Stimulated activated naive CD8-positive, alpha-beta T cell treated with anti-CD3 and anti-CD28 coated beads, Interleukin-15, Interleukin-2, amounts not matched to agents 100 ng/mL and 50 ng/mL, for 24 hours (primary cell): ENCODE results near the gene LUC7L.
"Not testable (repeated sequence)": the region's sequence is repeated elsewhere in the genome, so short reads cannot be mapped to it uniquely, and the experiment has no call there.

Source experiments
- H3K27ac Mint-ChIP-seq: one replicate; pipeline ENCODE4 v1.8.0; 2021; ENCODE audit warnings: mild to moderate bottlenecking, mixed read lengths
- H3K27me3 Mint-ChIP-seq: one replicate; pipeline ENCODE4 v1.8.0; 2021; ENCODE audit warnings: mixed read lengths
- H3K36me3 Mint-ChIP-seq: one replicate; pipeline ENCODE4 v1.8.0; 2021; ENCODE audit warnings: low read depth, mixed read lengths
- H3K4me1 Mint-ChIP-seq: one replicate; pipeline ENCODE4 v1.8.0; 2021; ENCODE audit warnings: low read depth, mixed read lengths
- H3K4me3 Mint-ChIP-seq: one replicate; pipeline ENCODE4 v1.8.0; 2021; ENCODE audit warnings: mild to moderate bottlenecking, mixed read lengths
- H3K9me3 Mint-ChIP-seq: one replicate; pipeline ENCODE4 v1.8.0; 2021; ENCODE audit warnings: mixed read lengths

The LUC7L gene

DNA sequence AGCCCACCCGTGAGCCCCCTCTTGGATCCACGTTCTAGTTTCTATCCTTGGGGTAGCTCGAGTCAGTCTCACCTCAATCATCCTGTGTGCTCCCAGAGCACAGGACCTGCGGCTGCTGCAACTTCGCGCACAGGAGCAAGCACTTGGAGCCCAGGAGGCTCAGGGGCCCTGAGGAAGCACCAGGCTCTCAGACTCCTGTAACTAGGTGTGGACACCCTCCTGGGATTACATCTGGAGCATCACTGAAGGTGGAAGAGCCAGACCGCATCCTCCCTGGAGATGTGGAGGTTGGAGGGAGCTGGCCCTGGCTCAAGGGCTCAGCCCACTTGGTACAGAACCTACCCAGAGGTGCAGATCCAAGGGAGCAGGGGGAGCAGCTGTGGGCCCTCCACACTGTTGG is 46.2 kb downstream of the LUC7L start:
- Mint-ChIP-seq H3K27ac (no peak overlapping the region), H3K4me1 (peaks cover 7% of the 10 kb centered on the region), H3K27me3 (peaks cover 18% of the 10 kb centered on the region), H3K36me3 (peaks cover 15% of the 10 kb centered on the region), H3K4me3 (no peak overlapping the region), H3K9me3 (no peaks in the 10 kb centered on the region)

DNA sequence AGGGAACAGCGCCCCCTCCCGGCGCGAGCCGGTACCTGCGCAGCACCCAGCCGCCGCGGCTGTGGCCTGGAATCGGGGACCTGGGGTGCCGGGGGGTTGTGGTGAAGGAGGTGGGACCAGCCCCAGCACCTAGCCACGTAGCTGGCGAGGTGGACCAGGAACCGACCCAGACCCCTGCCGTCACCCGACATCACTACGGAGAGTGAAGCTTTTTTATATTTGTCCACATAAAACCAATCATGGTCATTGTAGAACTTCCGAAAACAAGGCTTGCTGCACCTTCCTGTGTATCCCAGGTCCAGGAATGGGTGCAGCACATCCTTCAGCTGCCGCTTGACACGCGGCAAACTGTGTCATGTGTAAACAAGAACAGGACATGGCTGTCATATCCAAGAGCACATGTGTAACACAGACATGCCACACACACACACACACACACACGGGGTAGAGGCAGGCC is 47.7 kb downstream of the LUC7L start:
- no peaks in the 10 kb centered on the region for H3K9me3 Mint-ChIP-seq
- peaks cover 26% of the 10 kb centered on the region for H3K27me3 Mint-ChIP-seq
- H3K36me3 Mint-ChIP-seq, result peaks cover 9% of the 10 kb centered on the region
- H3K4me3 Mint-ChIP-seq, result no peak overlapping the region
- H3K4me1 Mint-ChIP-seq, result peaks cover 12% of the 10 kb centered on the region
- no peak overlapping the region for H3K27ac Mint-ChIP-seq

DNA sequence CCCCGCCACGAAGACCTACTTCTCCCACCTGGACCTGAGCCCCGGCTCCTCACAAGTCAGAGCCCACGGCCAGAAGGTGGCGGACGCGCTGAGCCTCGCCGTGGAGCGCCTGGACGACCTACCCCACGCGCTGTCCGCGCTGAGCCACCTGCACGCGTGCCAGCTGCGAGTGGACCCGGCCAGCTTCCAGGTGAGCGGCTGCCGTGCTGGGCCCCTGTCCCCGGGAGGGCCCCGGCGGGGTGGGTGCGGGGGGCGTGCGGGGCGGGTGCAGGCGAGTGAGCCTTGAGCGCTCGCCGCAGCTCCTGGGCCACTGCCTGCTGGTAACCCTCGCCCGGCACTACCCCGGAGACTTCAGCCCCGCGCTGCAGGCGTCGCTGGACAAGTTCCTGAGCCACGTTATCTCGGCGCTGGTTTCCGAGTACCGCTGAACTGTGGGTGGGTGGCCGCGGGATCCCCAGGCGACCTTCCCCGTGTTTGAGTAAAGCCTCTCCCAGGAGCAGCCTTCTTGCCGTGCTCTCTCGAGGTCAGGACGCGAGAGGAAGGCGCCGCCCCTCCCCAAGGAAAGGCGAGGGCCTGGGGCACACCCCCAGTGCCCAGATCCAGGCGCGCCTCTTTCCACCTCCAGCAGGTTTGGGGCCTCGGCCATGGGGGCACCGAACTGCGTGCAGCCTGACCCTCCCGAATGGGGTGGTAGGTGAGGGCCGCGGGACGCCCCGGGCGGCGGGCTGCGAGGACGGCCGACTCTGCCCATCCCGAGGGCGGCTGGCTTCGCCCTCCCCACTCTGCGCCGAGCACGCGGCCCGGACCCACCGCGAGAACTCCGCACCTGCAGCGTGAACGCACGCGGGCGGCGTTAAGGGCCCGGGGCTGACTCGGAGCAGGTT is 48.3 kb downstream of the LUC7L start:
- Mint-ChIP-seq H3K4me3 (peak overlapping the region; percentile 30), H3K9me3 (no peaks in the 10 kb centered on the region), H3K4me1 (peaks cover 12% of the 10 kb centered on the region), H3K36me3 (peaks cover 9% of the 10 kb centered on the region), H3K27me3 (peaks cover 26% of the 10 kb centered on the region), H3K27ac (no peak overlapping the region)

DNA sequence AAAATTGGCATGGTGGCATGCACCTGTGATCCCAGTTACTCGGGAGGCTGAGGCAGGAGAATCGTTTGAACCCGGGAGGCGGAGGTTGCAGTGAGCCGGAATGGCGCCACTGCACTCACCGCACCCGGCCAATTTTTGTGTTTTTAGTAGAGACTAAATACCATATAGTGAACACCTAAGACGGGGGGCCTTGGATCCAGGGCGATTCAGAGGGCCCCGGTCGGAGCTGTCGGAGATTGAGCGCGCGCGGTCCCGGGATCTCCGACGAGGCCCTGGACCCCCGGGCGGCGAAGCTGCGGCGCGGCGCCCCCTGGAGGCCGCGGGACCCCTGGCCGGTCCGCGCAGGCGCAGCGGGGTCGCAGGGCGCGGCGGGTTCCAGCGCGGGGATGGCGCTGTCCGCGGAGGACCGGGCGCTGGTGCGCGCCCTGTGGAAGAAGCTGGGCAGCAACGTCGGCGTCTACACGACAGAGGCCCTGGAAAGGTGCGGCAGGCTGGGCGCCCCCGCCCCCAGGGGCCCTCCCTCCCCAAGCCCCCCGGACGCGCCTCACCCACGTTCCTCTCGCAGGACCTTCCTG is 49.1 kb downstream of the LUC7L start, which contains the start of gene HBQ1:
Gene HBQ1, plus strand, starts transcription at position 359 of the 575 bp plus-strand sequence. Its CDS starts 28 bp downstream, at position 387.
- Mint-ChIP-seq H3K36me3 (peaks cover 3% of the 10 kb centered on the region), H3K9me3 (no peaks in the 10 kb centered on the region), H3K4me3 (peak within 1 kb of the TSS; percentile 30), H3K27me3 (peaks cover 32% of the 10 kb centered on the region), H3K27ac (no peak within 1 kb of the TSS), H3K4me1 (peaks cover 17% of the 10 kb centered on the region)

DNA sequence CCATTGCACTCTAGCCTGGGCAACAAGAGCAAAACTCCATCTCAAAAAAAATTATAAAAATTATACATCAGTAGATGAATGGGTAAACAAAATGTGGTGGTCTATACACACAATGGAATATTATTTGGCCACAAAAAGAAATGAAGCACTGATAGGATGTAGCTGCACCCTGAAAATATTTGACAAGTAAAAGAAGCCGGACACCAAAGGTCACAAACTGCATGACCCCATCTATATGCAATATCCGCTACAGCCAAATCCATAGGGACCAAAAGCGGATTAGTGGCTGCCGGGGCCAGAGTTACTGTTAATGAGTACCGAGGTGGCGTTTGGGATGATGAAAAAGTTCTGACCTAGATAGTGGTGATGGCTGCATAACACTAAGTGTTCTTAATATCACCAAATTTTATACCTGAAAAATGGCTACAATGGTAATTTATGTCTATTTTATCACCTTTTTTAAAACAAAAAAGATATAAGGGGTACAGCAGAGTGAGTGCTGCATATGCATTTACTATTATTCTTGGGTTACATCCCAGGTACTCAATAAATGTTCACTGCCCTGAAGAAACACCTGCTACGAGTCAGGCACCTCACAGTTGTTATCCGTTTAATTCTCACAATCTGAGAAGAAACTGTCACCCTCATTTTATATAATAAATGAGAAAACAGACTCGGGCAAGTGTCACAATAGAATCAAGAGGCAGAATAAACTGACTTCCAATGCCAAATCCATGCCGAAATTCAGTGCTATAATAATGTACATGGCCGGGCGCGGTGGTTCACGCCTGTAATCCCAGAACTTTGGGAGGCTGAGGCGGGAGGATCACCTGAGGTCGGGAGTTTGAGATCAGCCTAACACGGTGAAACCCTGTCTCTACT is 49.8 kb downstream of the LUC7L start:
- Mint-ChIP-seq H3K9me3 (no peaks in the 10 kb centered on the region), H3K27me3 (peaks cover 39% of the 10 kb centered on the region), H3K4me1 (peaks cover 20% of the 10 kb centered on the region), H3K36me3 (no peaks in the 10 kb centered on the region), H3K27ac (no peak overlapping the region), H3K4me3 (no peak overlapping the region)

DNA sequence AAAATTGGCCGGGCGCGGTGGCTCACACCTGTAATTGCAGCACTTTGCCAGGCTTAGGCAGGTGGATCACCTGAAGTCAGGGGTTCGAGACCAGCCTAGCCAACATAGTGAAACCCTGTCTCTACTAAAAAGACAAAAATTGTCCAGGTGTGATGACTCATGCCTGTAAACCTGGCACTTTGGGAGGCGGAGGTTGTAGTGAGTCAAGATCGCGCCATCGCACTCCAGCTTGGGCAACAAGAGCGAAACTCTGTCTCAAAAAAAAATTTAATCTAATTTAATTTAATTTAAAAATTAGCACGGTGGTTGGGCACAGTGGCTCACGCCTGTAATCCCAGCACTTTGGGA is 50.6 kb downstream of the LUC7L start:
- Mint-ChIP-seq H3K4me3 (no peak overlapping the region), H3K27ac (no peak overlapping the region), H3K27me3 (peaks cover 46% of the 10 kb centered on the region), H3K4me1 (peaks cover 20% of the 10 kb centered on the region), H3K9me3 (no peaks in the 10 kb centered on the region), H3K36me3 (no peaks in the 10 kb centered on the region)

DNA sequence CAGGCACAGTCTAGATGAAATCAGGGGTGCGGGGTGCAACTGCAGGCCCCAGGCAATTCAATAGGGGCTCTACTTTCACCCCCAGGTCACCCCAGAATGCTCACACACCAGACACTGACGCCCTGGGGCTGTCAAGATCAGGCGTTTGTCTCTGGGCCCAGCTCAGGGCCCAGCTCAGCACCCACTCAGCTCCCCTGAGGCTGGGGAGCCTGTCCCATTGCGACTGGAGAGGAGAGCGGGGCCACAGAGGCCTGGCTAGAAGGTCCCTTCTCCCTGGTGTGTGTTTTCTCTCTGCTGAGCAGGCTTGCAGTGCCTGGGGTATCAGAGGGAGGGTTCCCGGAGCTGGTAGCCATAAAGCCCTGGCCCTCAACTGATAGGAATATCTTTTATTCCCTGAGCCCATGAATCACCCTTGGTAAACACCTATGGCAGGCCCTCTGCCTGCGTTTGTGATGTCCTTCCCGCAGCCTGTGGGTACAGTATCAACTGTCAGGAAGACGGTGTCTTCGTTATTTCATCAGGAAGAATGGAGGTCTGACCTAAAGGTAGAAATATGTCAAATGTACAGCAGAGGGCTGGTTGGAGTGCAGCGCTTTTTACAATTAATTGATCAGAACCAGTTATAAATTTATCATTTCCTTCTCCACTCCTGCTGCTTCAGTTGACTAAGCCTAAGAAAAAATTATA is 51.1 kb downstream of the LUC7L start:
- Mint-ChIP-seq H3K27me3 (peaks cover 50% of the 10 kb centered on the region), H3K27ac (no peak overlapping the region), H3K36me3 (no peaks in the 10 kb centered on the region), H3K4me1 (peaks cover 24% of the 10 kb centered on the region), H3K9me3 (no peaks in the 10 kb centered on the region), H3K4me3 (no peak overlapping the region)

DNA sequence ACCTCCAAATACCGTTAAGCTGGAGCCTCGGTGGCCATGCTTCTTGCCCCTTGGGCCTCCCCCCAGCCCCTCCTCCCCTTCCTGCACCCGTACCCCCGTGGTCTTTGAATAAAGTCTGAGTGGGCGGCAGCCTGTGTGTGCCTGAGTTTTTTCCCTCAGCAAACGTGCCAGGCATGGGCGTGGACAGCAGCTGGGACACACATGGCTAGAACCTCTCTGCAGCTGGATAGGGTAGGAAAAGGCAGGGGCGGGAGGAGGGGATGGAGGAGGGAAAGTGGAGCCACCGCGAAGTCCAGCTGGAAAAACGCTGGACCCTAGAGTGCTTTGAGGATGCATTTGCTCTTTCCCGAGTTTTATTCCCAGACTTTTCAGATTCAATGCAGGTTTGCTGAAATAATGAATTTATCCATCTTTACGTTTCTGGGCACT is 51.8 kb downstream of the LUC7L start:
- H3K9me3 Mint-ChIP-seq, result no peaks in the 10 kb centered on the region
- H3K36me3 Mint-ChIP-seq, result no peaks in the 10 kb centered on the region
- H3K4me1 Mint-ChIP-seq, result peaks cover 24% of the 10 kb centered on the region
- peaks cover 50% of the 10 kb centered on the region for H3K27me3 Mint-ChIP-seq
- H3K27ac Mint-ChIP-seq, result no peak overlapping the region
- H3K4me3 Mint-ChIP-seq, result no peak overlapping the region

DNA sequence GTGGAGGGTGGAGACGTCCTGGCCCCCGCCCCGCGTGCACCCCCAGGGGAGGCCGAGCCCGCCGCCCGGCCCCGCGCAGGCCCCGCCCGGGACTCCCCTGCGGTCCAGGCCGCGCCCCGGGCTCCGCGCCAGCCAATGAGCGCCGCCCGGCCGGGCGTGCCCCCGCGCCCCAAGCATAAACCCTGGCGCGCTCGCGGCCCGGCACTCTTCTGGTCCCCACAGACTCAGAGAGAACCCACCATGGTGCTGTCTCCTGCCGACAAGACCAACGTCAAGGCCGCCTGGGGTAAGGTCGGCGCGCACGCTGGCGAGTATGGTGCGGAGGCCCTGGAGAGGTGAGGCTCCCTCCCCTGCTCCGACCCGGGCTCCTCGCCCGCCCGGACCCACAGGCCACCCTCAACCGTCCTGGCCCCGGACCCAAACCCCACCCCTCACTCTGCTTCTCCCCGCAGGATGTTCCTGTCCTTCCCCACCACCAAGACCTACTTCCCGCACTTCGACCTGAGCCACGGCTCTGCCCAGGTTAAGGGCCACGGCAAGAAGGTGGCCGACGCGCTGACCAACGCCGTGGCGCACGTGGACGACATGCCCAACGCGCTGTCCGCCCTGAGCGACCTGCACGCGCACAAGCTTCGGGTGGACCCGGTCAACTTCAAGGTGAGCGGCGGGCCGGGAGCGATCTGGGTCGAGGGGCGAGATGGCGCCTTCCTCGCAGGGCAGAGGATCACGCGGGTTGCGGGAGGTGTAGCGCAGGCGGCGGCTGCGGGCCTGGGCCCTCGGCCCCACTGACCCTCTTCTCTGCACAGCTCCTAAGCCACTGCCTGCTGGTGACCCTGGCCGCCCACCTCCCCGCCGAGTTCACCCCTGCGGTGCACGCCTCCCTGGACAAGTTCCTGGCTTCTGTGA is 52.5 kb downstream of the LUC7L start, which contains the start of gene HBA1:
Gene HBA1, plus strand, starts transcription at position 204 of the 906 bp plus-strand sequence. Its CDS starts 37 bp downstream, at position 241.
- peaks cover 23% of the 10 kb centered on the region for H3K4me1 Mint-ChIP-seq
- H3K27ac Mint-ChIP-seq, H3K9me3 Mint-ChIP-seq, H3K36me3 Mint-ChIP-seq: not testable (repeated sequence)
- H3K4me3 Mint-ChIP-seq, result peak within 1 kb of the TSS; percentile 30
- H3K27me3 Mint-ChIP-seq, result peaks cover 53% of the 10 kb centered on the region

DNA sequence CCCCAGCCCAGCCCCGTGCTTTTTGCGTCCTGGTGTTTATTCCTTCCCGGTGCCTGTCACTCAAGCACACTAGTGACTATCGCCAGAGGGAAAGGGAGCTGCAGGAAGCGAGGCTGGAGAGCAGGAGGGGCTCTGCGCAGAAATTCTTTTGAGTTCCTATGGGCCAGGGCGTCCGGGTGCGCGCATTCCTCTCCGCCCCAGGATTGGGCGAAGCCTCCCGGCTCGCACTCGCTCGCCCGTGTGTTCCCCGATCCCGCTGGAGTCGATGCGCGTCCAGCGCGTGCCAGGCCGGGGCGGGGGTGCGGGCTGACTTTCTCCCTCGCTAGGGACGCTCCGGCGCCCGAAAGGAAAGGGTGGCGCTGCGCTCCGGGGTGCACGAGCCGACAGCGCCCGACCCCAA is 53.2 kb downstream of the LUC7L start:
- H3K36me3 Mint-ChIP-seq, H3K27ac Mint-ChIP-seq, H3K9me3 Mint-ChIP-seq: not testable (repeated sequence)
- H3K4me3 Mint-ChIP-seq, result peak overlapping the region; percentile 30
- peaks cover 56% of the 10 kb centered on the region for H3K27me3 Mint-ChIP-seq
- H3K4me1 Mint-ChIP-seq, result peaks cover 21% of the 10 kb centered on the region

DNA sequence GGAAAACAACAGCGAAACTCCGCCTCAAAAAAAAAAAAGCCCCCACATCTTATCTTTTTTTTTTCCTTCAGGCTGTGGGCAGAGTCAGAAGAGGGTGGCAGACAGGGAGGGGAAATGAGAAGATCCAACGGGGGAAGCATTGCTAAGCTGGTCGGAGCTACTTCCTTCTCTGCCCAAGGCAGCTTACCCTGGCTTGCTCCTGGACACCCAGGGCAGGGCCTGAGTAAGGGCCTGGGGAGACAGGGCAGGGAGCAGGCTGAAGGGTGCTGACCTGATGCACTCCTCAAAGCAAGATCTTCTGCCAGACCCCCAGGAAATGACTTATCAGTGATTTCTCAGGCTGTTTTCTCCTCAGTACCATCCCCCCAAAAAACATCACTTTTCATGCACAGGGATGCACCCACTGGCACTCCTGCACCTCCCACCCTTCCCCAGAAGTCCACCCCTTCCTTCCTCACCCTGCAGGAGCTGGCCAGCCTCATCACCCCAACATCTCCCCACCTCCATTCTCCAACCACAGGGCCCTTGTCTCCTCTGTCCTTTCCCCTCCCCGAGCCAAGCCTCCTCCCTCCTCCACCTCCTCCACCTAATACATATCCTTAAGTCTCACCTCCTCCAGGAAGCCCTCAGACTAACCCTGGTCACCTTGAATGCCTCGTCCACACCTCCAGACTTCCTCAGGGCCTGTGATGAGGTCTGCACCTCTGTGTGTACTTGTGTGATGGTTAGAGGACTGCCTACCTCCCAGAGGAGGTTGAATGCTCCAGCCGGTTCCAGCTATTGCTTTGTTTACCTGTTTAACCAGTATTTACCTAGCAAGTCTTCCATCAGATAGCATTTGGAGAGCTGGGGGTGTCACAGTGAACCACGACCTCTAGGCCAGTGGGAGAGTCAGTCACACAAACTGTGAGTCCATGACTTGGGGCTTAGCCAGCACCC is 54.0 kb downstream of the LUC7L start:
- no peaks in the 10 kb centered on the region for H3K9me3 Mint-ChIP-seq
- H3K27me3 Mint-ChIP-seq, result peaks cover 62% of the 10 kb centered on the region
- peaks cover 21% of the 10 kb centered on the region for H3K4me1 Mint-ChIP-seq
- no peak overlapping the region for H3K4me3 Mint-ChIP-seq
- H3K27ac Mint-ChIP-seq, result no peak overlapping the region
- no peaks in the 10 kb centered on the region for H3K36me3 Mint-ChIP-seq

DNA sequence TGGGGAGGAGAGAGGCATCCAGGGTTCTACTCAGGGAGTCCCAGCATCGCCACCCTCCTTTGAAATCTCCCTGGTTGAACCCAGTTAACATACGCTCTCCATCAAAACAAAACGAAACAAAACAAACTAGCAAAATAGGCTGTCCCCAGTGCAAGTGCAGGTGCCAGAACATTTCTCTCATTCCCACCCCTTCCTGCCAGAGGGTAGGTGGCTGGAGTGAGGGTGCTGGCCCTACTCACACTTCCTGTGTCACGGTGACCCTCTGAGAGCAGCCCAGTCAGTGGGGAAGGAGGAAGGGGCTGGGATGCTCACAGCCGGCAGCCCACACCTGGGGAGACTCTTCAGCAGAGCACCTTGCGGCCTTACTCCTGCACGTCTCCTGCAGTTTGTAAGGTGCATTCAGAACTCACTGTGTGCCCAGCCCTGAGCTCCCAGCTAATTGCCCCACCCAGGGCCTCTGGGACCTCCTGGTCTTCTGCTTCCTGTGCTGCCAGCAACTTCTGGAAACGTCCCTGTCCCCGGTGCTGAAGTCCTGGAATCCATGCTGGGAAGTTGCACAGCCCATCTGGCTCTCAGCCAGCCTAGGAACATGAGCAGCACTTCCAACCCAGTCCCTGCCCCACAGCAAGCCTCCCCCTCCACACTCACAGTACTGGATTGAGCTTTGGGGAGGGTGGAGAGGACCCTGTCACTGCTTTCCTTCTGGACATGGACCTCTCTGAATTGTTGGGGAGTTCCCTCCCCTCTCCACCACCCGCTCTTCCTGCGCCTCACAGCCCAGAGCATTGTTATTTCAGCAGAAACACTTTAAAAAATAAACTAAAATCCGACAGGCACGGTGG is 55.1 kb downstream of the LUC7L start:
- peaks cover 17% of the 10 kb centered on the region for H3K4me1 Mint-ChIP-seq

More for the DNA sequence above, 55.1 kb downstream of the LUC7L start:
- peaks cover 60% of the 10 kb centered on the region for H3K27me3 Mint-ChIP-seq
- H3K36me3 Mint-ChIP-seq, H3K9me3 Mint-ChIP-seq, H3K4me3 Mint-ChIP-seq, H3K27ac Mint-ChIP-seq: not testable (repeated sequence)
